Measurements from ENCODE around the gene NABP1. TPM values are rescaled to one million over a fixed set of nuclear protein-coding genes. Genes with fewer than 3 reads are reported as not detected.
A peak's percentile ranks its signal among the peaks of the same experiment; 100 is the strongest.

Gene NABP1
- total and polyA plus RNA-seq, 3 experiments from 2014 or later = 13.9 to 48.2 (median 44.9) TPM

GRCh38 chr2:191664823-191665677, 12.9 kb upstream of the NABP1 start:
- DNase-seq = no peak
- Histone ChIP-seq H3K4me3 (ENCODE audit: low read length) (no peak overlapping the region), H3K27me3 (ENCODE audit: insufficient read depth, low read length, poor library complexity, severe bottlenecking) (no peaks in the 10 kb centered on the region), H3K9me3 (ENCODE audit: low read length) (no peaks in the 10 kb centered on the region), H3K4me1 (ENCODE audit: insufficient read depth, low read length) (no peaks in the 10 kb centered on the region), H3K36me3 (ENCODE audit: insufficient read depth, low read length) (no peaks in the 10 kb centered on the region), H3K27ac (ENCODE audit: low read depth, low read length) (no peak overlapping the region)
- Mint-ChIP-seq H3K4me1 (peaks cover 2 to 6% (median 5%) of the 10 kb centered on the region in 3 donors), H3K27ac (no peak overlapping the region), H3K36me3 (peaks cover 0 to 8% (median 2%) of the 10 kb centered on the region in 3 donors), H3K27me3 (no peaks in the 10 kb centered on the region), H3K9me3 (peaks cover 0 to 4% (median 0%) of the 10 kb centered on the region in 5 donors), H3K4me3 (no peak overlapping the region)
- CTCF ChIA-PET = interaction anchor here (1.5 kb wide), 1 partner anchor 26 kb away, joined by 4 read pairs; no protein-coding TSS in a partner anchor
- POLR2A ChIA-PET = interaction anchor here (0.5 kb wide), 1 partner anchor 11 kb away, joined by 3 read pairs; no protein-coding TSS in a partner anchor

- Mint-ChIP-seq H3K27ac (no peak overlapping the region), H3K36me3 (peaks cover 0 to 8% (median 0%) of the 10 kb centered on the region in 3 donors), H3K9me3 (peaks cover 0 to 4% (median 0%) of the 10 kb centered on the region in 5 donors), H3K27me3 (no peaks in the 10 kb centered on the region), H3K4me3 (no peak overlapping the region), H3K4me1 (peaks cover 2 to 6% (median 5%) of the 10 kb centered on the region in 3 donors)
- no peaks in the 10 kb centered on the region for H3K9me3 ChIP-seq (ENCODE audit: low read length)
- H3K27ac ChIP-seq (ENCODE audit: low read depth, low read length) = no peak overlapping the region
- ChIA-PET POLR2A (no interaction called here), CTCF (interaction anchor here (0.8 to 1.5 kb wide), 2 partner anchors 25 to 99 kb away, joined by 3 to 4 read pairs; no protein-coding TSS in a partner anchor)
- H3K36me3 ChIP-seq (ENCODE audit: insufficient read depth, low read length) = no peaks in the 10 kb centered on the region
- no peaks in the 10 kb centered on the region for H3K27me3 ChIP-seq (ENCODE audit: insufficient read depth, low read length, poor library complexity, severe bottlenecking)
- H3K4me1 ChIP-seq (ENCODE audit: insufficient read depth, low read length) = no peaks in the 10 kb centered on the region
- no peak overlapping the region for H3K4me3 ChIP-seq (ENCODE audit: low read length)
- DNase-seq = no peak
These were observed 11.7 kb upstream of the NABP1 start for GRCh38 chr2:191666226-191666625.

- Mint-ChIP-seq H3K4me3 (no peak overlapping the region), H3K36me3 (peaks cover 0 to 8% (median 0%) of the 10 kb centered on the region in 3 donors), H3K9me3 (peaks cover 0 to 4% (median 0%) of the 10 kb centered on the region in 5 donors), H3K27me3 (no peaks in the 10 kb centered on the region), H3K27ac (no peak overlapping the region), H3K4me1 (peaks cover 2 to 6% (median 5%) of the 10 kb centered on the region in 3 donors)
- H3K27ac ChIP-seq (ENCODE audit: low read depth, low read length) = no peak overlapping the region
- H3K27me3 ChIP-seq (ENCODE audit: insufficient read depth, low read length, poor library complexity, severe bottlenecking) = no peaks in the 10 kb centered on the region
- H3K36me3 ChIP-seq (ENCODE audit: insufficient read depth, low read length) = no peaks in the 10 kb centered on the region
- no peaks in the 10 kb centered on the region for H3K9me3 ChIP-seq (ENCODE audit: low read length)
- ChIA-PET CTCF (interaction anchor here (0.8 to 1.5 kb wide), 2 partner anchors 24 to 100 kb away, joined by 3 to 4 read pairs; no protein-coding TSS in a partner anchor), POLR2A (no interaction called here)
- no peak overlapping the region for H3K4me3 ChIP-seq (ENCODE audit: low read length)
- no peak for DNase-seq
- H3K4me1 ChIP-seq (ENCODE audit: insufficient read depth, low read length) = no peaks in the 10 kb centered on the region
These were observed 11.2 kb upstream of the NABP1 start for GRCh38 chr2:191666732-191667131.

GRCh38 chr2:191670076-191670475, 7.9 kb upstream of the NABP1 start:
- Mint-ChIP-seq H3K4me1 (peaks cover 9 to 12% (median 11%) of the 10 kb centered on the region in 3 donors), H3K4me3 (no peak overlapping the region), H3K27me3 (no peaks in the 10 kb centered on the region), H3K9me3 (peaks cover 0 to 2% (median 0%) of the 10 kb centered on the region in 5 donors), H3K27ac (no peak overlapping the region), H3K36me3 (peaks cover 0 to 4% (median 0%) of the 10 kb centered on the region in 3 donors)
- Histone ChIP-seq H3K27ac (ENCODE audit: low read depth, low read length) (no peak overlapping the region), H3K36me3 (ENCODE audit: insufficient read depth, low read length) (no peaks in the 10 kb centered on the region), H3K9me3 (ENCODE audit: low read length) (no peaks in the 10 kb centered on the region), H3K4me3 (ENCODE audit: low read length) (no peak overlapping the region), H3K27me3 (ENCODE audit: insufficient read depth, low read length, poor library complexity, severe bottlenecking) (no peaks in the 10 kb centered on the region), H3K4me1 (ENCODE audit: insufficient read depth, low read length) (peaks cover 7% of the 10 kb centered on the region)
- DNase-seq = no peak
- POLR2A ChIA-PET = interaction anchor here (1.0 kb wide), 1 partner anchor 32 kb away, joined by 3 read pairs; no protein-coding TSS in a partner anchor
- CTCF ChIA-PET = no interaction called here

- H3K4me1 ChIP-seq (ENCODE audit: insufficient read depth, low read length) = peaks cover 15% of the 10 kb centered on the region
- ChIA-PET CTCF (no interaction called here), POLR2A (interaction anchor here (1.0 kb wide), 1 partner anchor 32 kb away, joined by 3 read pairs; no protein-coding TSS in a partner anchor)
- no peak overlapping the region for H3K27ac Mint-ChIP-seq
- peaks cover 16 to 19% (median 18%) of the 10 kb centered on the region in 3 donors for H3K4me1 Mint-ChIP-seq
- H3K27me3 ChIP-seq (ENCODE audit: insufficient read depth, low read length, poor library complexity, severe bottlenecking) = no peaks in the 10 kb centered on the region
- no peaks in the 10 kb centered on the region for H3K36me3 ChIP-seq (ENCODE audit: insufficient read depth, low read length)
- H3K36me3 Mint-ChIP-seq = peaks cover 0 to 4% (median 0%) of the 10 kb centered on the region in 3 donors
- H3K9me3 Mint-ChIP-seq = peaks cover 0 to 2% (median 0%) of the 10 kb centered on the region in 5 donors
- H3K27me3 Mint-ChIP-seq = no peaks in the 10 kb centered on the region
- no peak overlapping the region for H3K27ac ChIP-seq (ENCODE audit: low read depth, low read length)
- no peak overlapping the region for H3K4me3 Mint-ChIP-seq
- no peaks in the 10 kb centered on the region for H3K9me3 ChIP-seq (ENCODE audit: low read length)
- DNase-seq = no peak
- no peak overlapping the region for H3K4me3 ChIP-seq (ENCODE audit: low read length)
These were observed 7.1 kb upstream of the NABP1 start for GRCh38 chr2:191670787-191671186.

- H3K4me1 ChIP-seq (ENCODE audit: insufficient read depth, low read length) = peaks cover 56% of the 10 kb centered on the region
- DNase-seq = peak; percentile 27 to 79 (median 77)
- Mint-ChIP-seq H3K4me3 (peak overlapping the region; percentile 89 to 99 (median 98)), H3K4me1 (peaks cover 47 to 54% (median 53%) of the 10 kb centered on the region in 3 donors), H3K27ac (peak overlapping the region; percentile 98 to 100 (median 99)), H3K9me3 (peaks cover 0 to 2% (median 0%) of the 10 kb centered on the region in 5 donors), H3K36me3 (peaks cover 3 to 18% (median 4%) of the 10 kb centered on the region in 3 donors), H3K27me3 (no peaks in the 10 kb centered on the region)
- POLR2A ChIA-PET = interaction anchor here (0.6 to 3.6 kb wide), 15 partner anchors 10 to 1319 kb away, joined by 3 to 48 read pairs (median 4); partner anchors contain the start of gene STAT4
- H3K36me3 ChIP-seq (ENCODE audit: insufficient read depth, low read length) = no peaks in the 10 kb centered on the region
- CTCF ChIA-PET = interaction anchor here (0.8 to 1.8 kb wide), 13 partner anchors 14 to 623 kb away, joined by 3 to 5 read pairs (median 3); no protein-coding TSS in a partner anchor
- no peaks in the 10 kb centered on the region for H3K27me3 ChIP-seq (ENCODE audit: insufficient read depth, low read length, poor library complexity, severe bottlenecking)
- no peaks in the 10 kb centered on the region for H3K9me3 ChIP-seq (ENCODE audit: low read length)
- peak overlapping the region; percentile 100 for H3K27ac ChIP-seq (ENCODE audit: low read depth, low read length)
- H3K4me3 ChIP-seq (ENCODE audit: low read length) = peak overlapping the region; percentile 98
These were observed 1.9 kb upstream of the NABP1 start for GRCh38 chr2:191675807-191676721.
